B cell (primary cell): ENCODE measurements around the gene EML6. TPM values are rescaled to one million over a fixed set of nuclear protein-coding genes. Genes with fewer than 3 reads are reported as not detected.

Experiments used
- ATAC-seq: fragments of 200-7000 bp; cut with Tn5 transposase; one replicate; pipeline ENCODE4 v1.10.0; 2021; ENCODE audit warnings: low read depth, mild to moderate bottlenecking, moderate number of reproducible peaks, moderate library complexity
- CTCF ChIA-PET: fragments of 350-600 bp; sonication (Branson Sonifier 250); formaldehyde crosslinking; loops from one replicate; lab custom pipeline; 2021; ENCODE audit warnings: antibody characterized with exemption, inconsistent platforms; lab: Charles Lee
- POLR2A ChIA-PET: fragments of 350-600 bp; sonication (Branson Sonifier 250); formaldehyde crosslinking; loops from one replicate; lab custom pipeline; 2021; ENCODE audit warnings: antibody characterized with exemption; lab: Charles Lee
- DNase-seq: peaks from one replicate; pipeline ENCODE4 v3.0.0; 2013
- H2AFZ ChIP-seq: 2 replicates; pipeline ENCODE4 v1.6.1; 2012; ENCODE audit warnings: mild to moderate bottlenecking, low read depth, low read length; ENCODE audit not compliant: insufficient read depth, poor library complexity, severe bottlenecking
- H3K27ac ChIP-seq, 2 donors: 1 replicate in 1 of 2; 2 replicates in 1 of 2; pipeline ENCODE4 v1.5.1; 2012 to 2013; ENCODE audit warnings: low read length in 2 of 2, mild to moderate bottlenecking in 2 of 2, moderate library complexity in 1 of 2
- H3K27me3 ChIP-seq, 4 experiments: fragments of 200-600 bp in 1 of 4; sonication (generic) in 1 of 4; replicated peaks in 1 of 4; 1 replicate in 2 of 4; 2 replicates in 2 of 4; pipeline versions ENCODE4 v1.6.1 to v1.7.0; 2013 to 2016; ENCODE audit warnings: low read length in 3 of 4, mild to moderate bottlenecking in 2 of 4, mixed read lengths in 1 of 4, moderate library complexity in 1 of 4; ENCODE audit not compliant: insufficient read depth in 4 of 4, control insufficient read depth in 3 of 4; ENCODE audit errors: control extremely low read depth in 1 of 4
- H3K36me3 ChIP-seq, 2 experiments: replicated peaks in 1 of 2; 1 replicate in 1 of 2; 2 replicates in 1 of 2; pipeline versions ENCODE4 v1.6.1 to v1.7.1; 2013; ENCODE audit warnings: low read length in 1 of 2; ENCODE audit not compliant: insufficient read depth in 2 of 2, control insufficient read depth in 1 of 2; ENCODE audit errors: control extremely low read depth in 1 of 2, extremely low read depth in 1 of 2
- H3K4me1 ChIP-seq, 2 donors: fragments of 200-600 bp in 1 of 2; sonication (generic) in 1 of 2; 1 replicate in 1 of 2; 2 replicates in 1 of 2; pipeline versions ENCODE4 v1.5.1 to v1.6.1; 2013 to 2017; ENCODE audit warnings: low read length in 2 of 2; ENCODE audit not compliant: control insufficient read depth in 2 of 2, insufficient read depth in 2 of 2
- H3K4me2 ChIP-seq: replicated peaks from 2 replicates; pipeline ENCODE3; 2012; ENCODE audit warnings: mild to moderate bottlenecking, low read depth, low read length; ENCODE audit not compliant: poor library complexity, severe bottlenecking
- H3K4me3 ChIP-seq, 5 experiments: fragments of 200-600 bp in 1 of 5; sonication (generic) in 1 of 5; 1 replicate in 3 of 5; 2 replicates in 2 of 5; pipeline versions ENCODE4 v1.5.1 to v1.7.0; 2011 to 2016; ENCODE audit warnings: low read length in 4 of 5, mild to moderate bottlenecking in 4 of 5, low read depth in 2 of 5, control low read depth in 1 of 5, moderate library complexity in 1 of 5; ENCODE audit not compliant: insufficient read depth in 1 of 5; ENCODE audit errors: control extremely low read depth in 1 of 5, extremely low read depth in 1 of 5
- H3K79me2 ChIP-seq: fragments of 200-600 bp; sonication (generic); one replicate; pipeline ENCODE4 v1.6.0; 2016; ENCODE audit warnings: low read length; ENCODE audit not compliant: control insufficient read depth, insufficient read depth
- H3K9ac ChIP-seq: fragments of 200-600 bp; sonication (generic); 2 replicates; pipeline ENCODE4 v1.6.1; 2017; ENCODE audit warnings: mild to moderate bottlenecking, low read length, moderate library complexity
- H3K9me3 ChIP-seq, 3 donors: one replicate each; pipeline versions ENCODE4 v1.6.1 to v1.7.1; 2013; ENCODE audit warnings: low read length in 2 of 3; ENCODE audit not compliant: control insufficient read depth in 2 of 3, insufficient read depth in 1 of 3; ENCODE audit errors: control extremely low read depth in 1 of 3
- H4K20me1 ChIP-seq: 2 replicates; pipeline ENCODE4 v1.6.0; 2012; ENCODE audit warnings: mild to moderate bottlenecking, low read length; ENCODE audit not compliant: insufficient read depth, control insufficient read depth, poor library complexity, severe bottlenecking
- H3K27ac Mint-ChIP-seq: one replicate; pipeline ENCODE4 v1.8.0; 2021; ENCODE audit warnings: mixed read lengths
- H3K27me3 Mint-ChIP-seq: one replicate; pipeline ENCODE4 v1.8.0; 2021; ENCODE audit warnings: mixed read lengths
- H3K4me1 Mint-ChIP-seq: one replicate; pipeline ENCODE4 v1.8.0; 2021; ENCODE audit warnings: mixed read lengths
- H3K4me3 Mint-ChIP-seq: one replicate; pipeline ENCODE4 v1.8.0; 2021; ENCODE audit warnings: mixed read lengths
- H3K9me3 Mint-ChIP-seq: one replicate; pipeline ENCODE4 v1.8.0; 2022; ENCODE audit warnings: mixed read lengths; ENCODE audit not compliant: insufficient read depth
- EZH2 ChIP-seq: IDR thresholded peaks from 2 replicates; pipeline ENCODE4 v1.6.1; 2012; ENCODE audit warnings: borderline replicate concordance, low read depth, mild to moderate bottlenecking, moderate library complexity, low read length; ENCODE audit not compliant: insufficient read depth, poor library complexity, severe bottlenecking
- WGBS: methylation state at CpG from one replicate; pipeline ENCODE4 v1.1.5; 2013; ENCODE audit warnings: missing lambda C conversion rate; ENCODE audit not compliant: insufficient coverage; 5-methylcytosine and 5-hydroxymethylcytosine counted together
- intact Hi-C: fragments of 100-400 bp; cut with micrococcal nuclease; formaldehyde crosslinking; loops from one replicate; pipeline ENCODE4 v1.10.0; 2022
- polyA plus RNA-seq: library from polyadenylated mRNA; depleted of rRNA; stranded (reverse); fragments of >200 nt; gene quantifications from 2 replicates; pipeline ENCODE4 v1.2.3, GENCODE V29; 2012
- total RNA-seq, 2 donors: library from RNA; stranded (reverse); fragments of 120-200 nt in 1 of 2; gene quantifications; 1 replicate in 1 of 2; 2 replicates in 1 of 2; pipeline versions ENCODE4 v1.2.3 to v1.2.4, GENCODE V29; 2013 to 2022
- TF ChIP-seq, protein P1 (sequence below): fragments of 200-600 bp; IDR thresholded peaks from one replicate; pipeline ENCODE4 v1.8.0; 2022; ENCODE audit warnings: antibody characterized with exemption, mild to moderate bottlenecking

EML6 gene
- total and polyA plus RNA-seq, 2 donors (not counting 1 experiment from before 2014, with no cell fraction given) = 42.5 to 53.7 TPM

DNA sequence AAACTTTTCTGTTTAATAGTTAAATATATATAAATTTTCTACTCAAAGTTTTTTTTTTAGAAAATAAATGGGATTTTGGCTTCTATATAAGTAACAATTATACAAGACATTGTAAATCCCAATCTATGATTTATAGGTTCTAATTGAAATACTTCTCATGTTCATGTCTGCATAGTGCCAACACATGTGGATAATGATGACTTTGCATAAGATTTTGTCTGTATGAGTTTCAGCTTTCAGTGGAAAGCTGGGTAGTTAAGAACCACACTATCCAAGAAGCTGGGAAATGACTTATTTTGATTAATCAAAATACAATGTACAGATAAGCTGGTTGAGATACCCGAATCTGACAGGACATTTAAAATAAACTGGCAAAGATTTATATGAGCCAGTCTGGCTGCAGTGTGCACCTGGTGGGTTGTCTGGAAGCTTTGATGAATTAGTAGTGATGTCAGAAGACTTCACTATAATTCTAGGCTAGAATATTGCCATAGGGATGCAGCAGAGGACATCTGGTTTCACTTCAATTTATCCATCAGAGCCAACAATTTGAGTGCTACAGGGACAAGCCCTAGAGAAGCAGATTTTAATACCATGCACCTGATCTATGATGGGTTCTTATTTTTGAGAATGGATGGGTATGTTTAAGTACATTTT, 45.4 kb downstream of the EML6 start:
- H3K9ac ChIP-seq = no peak overlapping the region
- H3K9me3 Mint-ChIP-seq = no peaks in the 10 kb centered on the region
- H3K4me1 Mint-ChIP-seq = peaks cover 19% of the 10 kb centered on the region
- H3K4me2 ChIP-seq = no peak overlapping the region
- ChIA-PET POLR2A (interaction anchor here (0.6 to 0.7 kb wide), 2 partner anchors 11 to 33 kb away, joined by 3 to 5 read pairs; no protein-coding TSS in a partner anchor), CTCF (interaction anchor here (0.7 to 1.6 kb wide), 2 partner anchors 64 to 69 kb away, joined by 3 to 4 read pairs; no protein-coding TSS in a partner anchor)
- H3K27ac Mint-ChIP-seq = no peak overlapping the region
- intact Hi-C loops = loop anchor here (1.0 kb wide), 1 partner anchor 9 kb away; no protein-coding TSS in a partner anchor
- ATAC-seq (no peak), DNase-seq (no peak)
- H3K4me1 ChIP-seq = peaks cover 6 to 10% of the 10 kb centered on the region in 2 donors
- H2AFZ ChIP-seq = no peak overlapping the region
- H4K20me1 ChIP-seq = no peaks in the 10 kb centered on the region
- no CpG with 5 or more reads among the region's 1 CpG for WGBS
- H3K27ac ChIP-seq = no peak overlapping the region
- H3K27me3 ChIP-seq = no peaks in the 10 kb centered on the region
- H3K9me3 ChIP-seq = no peaks in the 10 kb centered on the region
- H3K27me3 Mint-ChIP-seq = no peaks in the 10 kb centered on the region
- TF ChIP-seq, protein P1, sequence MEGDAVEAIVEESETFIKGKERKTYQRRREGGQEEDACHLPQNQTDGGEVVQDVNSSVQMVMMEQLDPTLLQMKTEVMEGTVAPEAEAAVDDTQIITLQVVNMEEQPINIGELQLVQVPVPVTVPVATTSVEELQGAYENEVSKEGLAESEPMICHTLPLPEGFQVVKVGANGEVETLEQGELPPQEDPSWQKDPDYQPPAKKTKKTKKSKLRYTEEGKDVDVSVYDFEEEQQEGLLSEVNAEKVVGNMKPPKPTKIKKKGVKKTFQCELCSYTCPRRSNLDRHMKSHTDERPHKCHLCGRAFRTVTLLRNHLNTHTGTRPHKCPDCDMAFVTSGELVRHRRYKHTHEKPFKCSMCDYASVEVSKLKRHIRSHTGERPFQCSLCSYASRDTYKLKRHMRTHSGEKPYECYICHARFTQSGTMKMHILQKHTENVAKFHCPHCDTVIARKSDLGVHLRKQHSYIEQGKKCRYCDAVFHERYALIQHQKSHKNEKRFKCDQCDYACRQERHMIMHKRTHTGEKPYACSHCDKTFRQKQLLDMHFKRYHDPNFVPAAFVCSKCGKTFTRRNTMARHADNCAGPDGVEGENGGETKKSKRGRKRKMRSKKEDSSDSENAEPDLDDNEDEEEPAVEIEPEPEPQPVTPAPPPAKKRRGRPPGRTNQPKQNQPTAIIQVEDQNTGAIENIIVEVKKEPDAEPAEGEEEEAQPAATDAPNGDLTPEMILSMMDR = no peak
- no peak for TF ChIP-seq EZH2
- no peaks in the 10 kb centered on the region for H3K36me3 ChIP-seq
- H3K79me2 ChIP-seq = no peaks in the 10 kb centered on the region
- no peak overlapping the region for H3K4me3 Mint-ChIP-seq
- no peak overlapping the region for H3K4me3 ChIP-seq

DNA sequence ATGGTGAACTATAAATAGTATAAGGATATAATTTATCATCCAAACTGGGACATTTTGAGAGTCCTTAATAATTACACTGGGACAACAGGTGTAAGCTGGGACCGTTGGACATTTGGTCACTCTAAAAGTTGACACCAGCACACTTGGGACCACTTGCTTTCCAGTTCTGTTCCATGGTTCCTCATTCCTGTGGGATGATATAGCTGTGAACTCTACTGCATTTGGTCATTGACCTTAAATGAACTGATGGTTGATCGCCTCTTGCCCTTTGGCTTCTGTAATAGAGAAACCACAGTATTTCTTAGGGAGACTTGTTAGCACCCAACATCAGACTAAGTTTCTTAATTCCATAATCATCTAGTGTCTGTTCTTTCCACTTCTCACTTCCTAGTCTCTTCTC, 46.7 kb downstream of the EML6 start:
- peaks cover 6 to 10% of the 10 kb centered on the region in 2 donors for H3K4me1 ChIP-seq
- H3K9me3 ChIP-seq = peaks cover 0 to 4% (median 2%) of the 10 kb centered on the region in 3 donors
- ATAC-seq = no peak
- no peaks in the 10 kb centered on the region for H3K36me3 ChIP-seq
- H3K4me1 Mint-ChIP-seq = peaks cover 19% of the 10 kb centered on the region
- TF ChIP-seq, protein P1 = no peak
- no peak for TF ChIP-seq EZH2
- no peak overlapping the region for H3K4me3 ChIP-seq
- intact Hi-C loops = no loop called here
- H2AFZ ChIP-seq = no peak overlapping the region
- H3K27me3 ChIP-seq = no peaks in the 10 kb centered on the region
- ChIA-PET POLR2A (no interaction called here), CTCF (no interaction called here)
- 100% methylated on average over 1 of the region's 2 CpGs for WGBS
- DNase-seq = no peak
- H3K4me3 Mint-ChIP-seq = no peak overlapping the region
- no peaks in the 10 kb centered on the region for H3K9me3 Mint-ChIP-seq
- no peak overlapping the region for H3K4me2 ChIP-seq
- H3K27ac ChIP-seq = no peak overlapping the region
- H3K9ac ChIP-seq = no peak overlapping the region
- no peaks in the 10 kb centered on the region for H3K27me3 Mint-ChIP-seq
- no peak overlapping the region for H3K27ac Mint-ChIP-seq
- H3K79me2 ChIP-seq = no peaks in the 10 kb centered on the region
- H4K20me1 ChIP-seq = no peaks in the 10 kb centered on the region
